K562 treated with DMSO at 1 percent for 48 hours (cell line): ENCODE measurements around the gene SAA4. TPM values are rescaled to one million over a fixed set of nuclear protein-coding genes. Genes with fewer than 3 reads are reported as not detected.

ENCODE experiments used
- total RNA-seq: library from RNA; unstranded; fragments of 300-600 nt; gene quantifications from 2 replicates; pipeline ENCODE4 v1.2.3, GENCODE V29; 2022; ENCODE audit warnings: low replicate concordance; ENCODE audit errors: extremely low read depth

The SAA4 gene, protein sequence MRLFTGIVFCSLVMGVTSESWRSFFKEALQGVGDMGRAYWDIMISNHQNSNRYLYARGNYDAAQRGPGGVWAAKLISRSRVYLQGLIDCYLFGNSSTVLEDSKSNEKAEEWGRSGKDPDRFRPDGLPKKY
- not detected in 2 replicates for total RNA-seq

DNA sequence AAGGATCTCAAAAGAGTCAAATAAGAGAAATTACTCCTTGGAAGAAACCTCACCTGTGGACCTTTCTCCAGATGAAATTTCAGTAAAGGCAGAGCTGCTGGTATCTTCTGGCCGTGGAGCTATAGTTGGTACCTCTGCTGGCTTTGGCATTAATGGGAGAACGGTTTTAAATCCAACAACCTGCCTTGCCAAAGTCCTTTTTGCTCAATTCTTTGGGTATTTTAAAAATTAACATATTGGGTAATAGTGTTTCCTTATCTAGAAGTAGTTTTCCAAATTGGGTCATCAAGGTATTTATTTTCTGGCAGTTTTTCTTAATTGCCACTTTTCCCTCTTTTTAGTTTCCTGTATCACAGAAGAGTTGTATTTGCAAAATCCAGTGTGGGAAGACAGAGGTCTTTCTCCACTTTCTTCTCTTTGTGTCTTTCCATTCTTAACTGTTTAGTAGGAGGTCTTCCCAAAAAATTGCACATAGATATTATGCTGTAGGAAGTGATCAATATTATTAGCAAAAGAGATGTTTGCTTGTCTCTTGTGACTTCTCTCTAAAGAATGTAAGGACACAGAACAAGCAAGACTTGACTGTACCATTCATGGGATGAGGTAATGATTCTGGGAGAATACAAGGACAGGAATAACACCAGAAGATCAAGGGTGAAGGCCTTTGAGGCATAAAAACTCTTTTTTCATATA, at the start of gene SAA4:
SAA4 (minus strand) TSS at position 139 of the 693 bp plus-strand sequence. CDS start 876 bp downstream, outside the sequence.

DNA sequence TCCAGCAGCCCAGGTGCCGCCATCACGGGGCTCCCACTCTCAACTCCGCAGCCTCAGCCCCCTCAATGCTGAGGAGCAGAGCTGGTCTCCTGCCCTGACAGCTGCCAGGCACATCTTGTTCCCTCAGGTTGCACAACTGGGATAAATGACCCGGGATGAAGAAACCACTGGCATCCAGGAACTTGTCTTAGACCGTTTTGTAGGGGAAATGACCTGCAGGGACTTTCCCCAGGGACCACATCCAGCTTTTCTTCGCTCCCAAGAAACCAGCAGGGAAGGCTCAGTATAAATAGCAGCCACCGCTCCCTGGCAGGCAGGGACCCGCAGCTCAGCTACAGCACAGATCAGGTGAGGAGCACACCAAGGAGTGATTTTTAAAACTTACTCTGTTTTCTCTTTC, 29.3 kb upstream of the SAA4 start, which contains the start of gene SAA1:
SAA1 (plus strand) TSS at position 316 of the 400 bp plus-strand sequence. CDS start 624 bp downstream, outside the sequence.

DNA sequence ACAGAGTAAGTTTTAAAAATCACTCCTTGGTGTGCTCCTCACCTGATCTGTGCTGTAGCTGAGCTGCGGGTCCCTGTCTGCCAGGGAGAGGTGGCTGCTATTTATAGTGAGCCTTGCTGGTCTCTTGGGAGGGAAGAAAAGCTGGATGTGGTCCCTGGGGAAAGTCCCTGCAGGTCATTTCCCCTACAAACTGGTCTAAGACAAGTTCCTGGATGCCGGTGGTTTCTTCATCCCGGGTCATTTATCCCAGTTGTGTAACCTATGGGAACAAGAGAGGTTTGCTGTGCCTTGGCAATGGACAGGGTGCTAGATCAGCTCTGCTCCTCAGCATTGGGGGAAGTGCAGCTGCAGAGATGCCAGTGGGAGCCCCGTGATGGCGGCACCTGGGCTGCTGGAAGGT, 12.0 kb upstream of the SAA4 start, which contains the start of gene SAA2:
SAA2 (minus strand) TSS at position 108 of the 400 bp plus-strand sequence. CDS start 657 bp downstream, outside the sequence.

Other genes with a start within 250 kb of the SAA4 start
- not detected in 2 replicates for gene SERGEF, start 223.8 kb downstream of the SAA4 start, total RNA-seq
- gene TPH1, start 190.5 kb downstream of the SAA4 start, total RNA-seq: not detected in 2 replicates
- gene SAAL1, start 130.7 kb downstream of the SAA4 start, total RNA-seq: not detected in 2 replicates
- gene MRGPRX3, start 104.2 kb downstream of the SAA4 start, total RNA-seq: not detected in 2 replicates
- not detected in 2 replicates for gene MRGPRX4, start 64.0 kb downstream of the SAA4 start, total RNA-seq
- not detected in 2 replicates for gene SAA2, start 11.9 kb upstream of the SAA4 start, total RNA-seq
- not detected in 2 replicates for gene SAA1, start 29.5 kb upstream of the SAA4 start, total RNA-seq
- gene HPS5, start 85.3 kb upstream of the SAA4 start, total RNA-seq: not detected in 2 replicates
- gene GTF2H1, start 85.8 kb upstream of the SAA4 start, total RNA-seq: not detected in 2 replicates
- gene LDHA, start 157.8 kb upstream of the SAA4 start, total RNA-seq: 828 TPM in 1 of 2 replicates, not detected in the other
- not detected in 2 replicates for gene LDHC, start 175.5 kb upstream of the SAA4 start, total RNA-seq
- not detected in 2 replicates for gene LDHAL6A, start 219.1 kb upstream of the SAA4 start, total RNA-seq